ENCODE results near the gene CTNND2. TPM values are rescaled to one million over a fixed set of nuclear protein-coding genes. Genes with fewer than 3 reads are reported as not detected.

Gene CTNND2
- total RNA-seq, 1 experiment from 2014 or later, result 7.0 TPM

DNA sequence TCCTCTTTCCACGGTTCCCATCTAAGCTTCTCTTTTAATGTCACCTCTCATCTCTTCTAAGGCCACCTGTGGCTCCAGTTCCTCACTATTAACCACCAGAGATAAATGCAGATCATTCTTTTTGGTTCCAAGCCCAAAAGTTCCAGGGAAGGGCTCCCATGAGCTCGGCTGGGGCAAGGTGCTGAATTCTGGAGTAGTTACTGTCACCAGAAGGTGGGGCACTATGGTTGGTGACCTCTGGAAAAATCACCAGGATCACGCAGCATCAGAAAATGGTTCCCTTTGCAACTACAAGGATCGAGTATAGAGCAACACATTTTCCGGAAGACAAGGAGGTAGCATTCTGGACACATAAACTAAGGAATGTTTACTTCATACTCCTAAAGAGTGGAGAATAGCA lies 614.5 kb downstream of the CTNND2 start:
- H4K91ac ChIP-seq (ENCODE audit: insufficient read length, low read depth, low read length), result no peak overlapping the region
- no peak overlapping the region for H3K4ac ChIP-seq (ENCODE audit: low read depth, low read length)
- no peaks in the 10 kb centered on the region for H3K27me3 ChIP-seq (ENCODE audit: insufficient read depth, low read length)
- H3K14ac ChIP-seq (ENCODE audit: insufficient read depth, low read length), result no peak overlapping the region
- TF ChIP-seq CTCF (conservative IDR thresholded peaks at IDR 0.05), result peak; percentile 44; the same call in 2 of the 3 replicates
- H2BK120ac ChIP-seq (ENCODE audit: low read depth, low read length, poor library complexity, severe bottlenecking), result no peak overlapping the region
- peaks cover 0 to 12% (median 0%) of the 10 kb centered on the region in 3 experiments; a peak in 1 of 7 replicates for H3K36me3 Mint-ChIP-seq (ENCODE audit: insufficient read depth in 1 of 3, low read depth in 3 of 3)
- H2BK12ac ChIP-seq (ENCODE audit: insufficient read length, low read depth, low read length), result no peak overlapping the region
- H4K20me1 ChIP-seq (ENCODE audit: control insufficient read depth, insufficient read depth, insufficient read length), result no peaks in the 10 kb centered on the region
- H2AK5ac ChIP-seq (ENCODE audit: insufficient read length, low read length), result no peak overlapping the region
- H3K9ac ChIP-seq (ENCODE audit: extremely low read depth, insufficient read length, low read length), result no peak overlapping the region
- H3K79me1 ChIP-seq (ENCODE audit: insufficient read depth, low read depth, low read length, poor library complexity, severe bottlenecking), result no peaks in the 10 kb centered on the region
- H3K4me3 Mint-ChIP-seq, result no peak overlapping the region
- H3K23ac ChIP-seq (ENCODE audit: insufficient read length, low read depth, low read length), result no peak overlapping the region
- H2BK20ac ChIP-seq (ENCODE audit: low read depth, low read length, poor library complexity, severe bottlenecking), result no peak overlapping the region
- no peaks in the 10 kb centered on the region for H3K79me2 ChIP-seq (ENCODE audit: insufficient read depth, low read length)
- H3K18ac ChIP-seq (ENCODE audit: insufficient read length, low read depth, low read length), result no peak overlapping the region
- H3K9me3 Mint-ChIP-seq, result peaks cover 2 to 6% of the 10 kb centered on the region in 2 experiments; a peak in 2 of 5 replicates
- no peak overlapping the region for H3T11ph ChIP-seq (ENCODE audit: low read length)
- H3K4me1 Mint-ChIP-seq, result peaks cover 8 to 9% of the 10 kb centered on the region in 2 experiments; a peak in 2 of 4 replicates
- H3K23me2 ChIP-seq (ENCODE audit: insufficient read length, low read depth, low read length, poor library complexity, severe bottlenecking), result no peaks in the 10 kb centered on the region
- no peaks in the 10 kb centered on the region; the same call in 1 of the 2 replicates for H3K27me3 Mint-ChIP-seq (ENCODE audit: low read depth)
- no peak overlapping the region for H2BK15ac ChIP-seq (ENCODE audit: low read depth, low read length)
- no peak overlapping the region for H3K4me2 ChIP-seq (ENCODE audit: insufficient read depth, insufficient read length, low read length)
- DNase-seq, result peak; percentile 34
- no peak overlapping the region for H4K5ac ChIP-seq (ENCODE audit: insufficient read length, low read depth, low read length)
- H2AFZ ChIP-seq (ENCODE audit: low read length), result no peak overlapping the region
- no peak overlapping the region for H3K27ac ChIP-seq (ENCODE audit: insufficient read length, low read depth, low read length)
- H3K4me1 ChIP-seq (ENCODE audit: insufficient read depth, low read length), result no peaks in the 10 kb centered on the region
- no CpG with 5 or more reads among the region's 5 CpGs for WGBS (ENCODE audit: extremely low coverage, insufficient read length, low lambda C conversion rate)
- H2BK5ac ChIP-seq (ENCODE audit: insufficient read length, low read length), result no peak overlapping the region
- H3K9me3 ChIP-seq (ENCODE audit: control insufficient read depth, low read depth, low read length), result no peaks in the 10 kb centered on the region
- no peak overlapping the region for H4K8ac ChIP-seq (replicated peaks; ENCODE audit: insufficient read length, low read depth, low read length)
- no peak overlapping the region for H3K27ac Mint-ChIP-seq
- H3K56ac ChIP-seq (ENCODE audit: insufficient read length, low read depth, low read length), result no peak overlapping the region
